Spinal cord (tissue), 10 donors: ENCODE data around the gene HOXA10. TPM values are rescaled to one million over a fixed set of nuclear protein-coding genes. Genes with fewer than 3 reads are reported as not detected.

Experiments
- DNase-seq, 6 donors: peaks; one replicate each; pipeline versions ENCODE4 v3.0.0 to v3.0.0-alpha.2; 2013 to 2015; ENCODE audit warnings: low spot score in 6 of 6, low read depth in 4 of 6
- H3K27ac ChIP-seq: one replicate; pipeline ENCODE4 v1.5.1; 2013; ENCODE audit warnings: low read depth, low read length, control low read depth
- H3K27me3 ChIP-seq: one replicate; pipeline ENCODE4 v1.6.1; 2013; ENCODE audit warnings: low read length; ENCODE audit not compliant: control insufficient read depth, insufficient read depth
- H3K36me3 ChIP-seq: one replicate; pipeline ENCODE4 v1.6.1; 2013; ENCODE audit warnings: low read length; ENCODE audit not compliant: control insufficient read depth, insufficient read depth
- H3K4me1 ChIP-seq: one replicate; pipeline ENCODE4 v1.6.1; 2013; ENCODE audit warnings: low read length; ENCODE audit not compliant: control insufficient read depth, insufficient read depth
- H3K4me3 ChIP-seq: one replicate; pipeline ENCODE4 v1.5.1; 2013; ENCODE audit warnings: low read depth, low read length, control low read depth
- H3K9me3 ChIP-seq: one replicate; pipeline ENCODE4 v1.6.1; 2013; ENCODE audit warnings: low read length; ENCODE audit not compliant: control insufficient read depth, insufficient read depth
- WGBS: methylation state at CpG from one replicate; pipeline ENCODE4 v1.1.5; 2013; ENCODE audit warnings: missing lambda C conversion rate; ENCODE audit not compliant: insufficient coverage; 5-methylcytosine and 5-hydroxymethylcytosine counted together
- polyA plus RNA-seq, 2 donors: library from polyadenylated mRNA; unstranded; fragments of 120-200 nt; gene quantifications; one replicate each; pipeline ENCODE4 v1.2.1, GENCODE V29; 2013; ENCODE audit not compliant: insufficient read length in 2 of 2
- total RNA-seq, 2 donors: library from RNA; depleted of rRNA in 1 of 2; stranded (reverse); fragments of 120-200 nt in 1 of 2; fragments of >200 nt in 1 of 2; gene quantifications; one replicate each; pipeline versions ENCODE4 v1.2.3 to v1.2.4, GENCODE V29; 2013 to 2014
- donor health status: healthy.

HOXA10 gene
- total and polyA plus RNA-seq, 4 donors, result 0.22 to 14.0 (median 0.78) TPM

DNA sequence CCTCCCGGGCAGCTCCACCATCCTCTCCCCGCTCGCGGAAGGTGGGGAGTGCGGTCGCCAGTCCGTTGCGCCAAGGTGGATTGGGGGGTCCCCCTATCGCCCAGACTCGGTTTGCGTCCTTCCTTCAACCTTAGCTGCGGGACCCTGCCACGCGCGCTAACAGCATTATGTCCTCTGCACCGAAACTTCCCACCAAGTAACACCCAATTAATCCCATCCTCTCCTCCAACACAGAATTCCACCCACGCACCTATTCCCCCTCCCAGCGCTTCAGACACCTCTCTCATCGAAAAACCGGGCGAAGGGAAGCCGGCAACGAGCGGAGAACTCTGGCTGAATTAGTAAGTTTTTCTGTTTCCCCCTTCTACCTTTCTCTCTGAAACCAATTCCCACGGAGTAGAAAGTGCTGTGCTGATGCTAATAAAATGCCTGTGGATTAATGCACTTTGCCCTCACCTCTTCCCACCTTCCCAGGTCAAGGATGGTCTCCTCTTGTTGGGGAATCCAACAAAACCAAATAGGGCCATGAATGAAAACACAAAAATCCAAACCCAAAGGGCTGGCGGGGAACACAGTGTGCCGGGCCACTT is 22.7 kb downstream of the HOXA10 start:
- Histone ChIP-seq H3K36me3 (peaks cover 23% of the 10 kb centered on the region), H3K9me3 (no peaks in the 10 kb centered on the region), H3K4me1 (peaks cover 78% of the 10 kb centered on the region), H3K27ac (peak overlapping the region; percentile 99), H3K4me3 (peak overlapping the region; percentile 91), H3K27me3 (peaks cover 4% of the 10 kb centered on the region)
- WGBS, result under 1% methylated on average over 20 of the region's 27 CpGs
- DNase-seq, result no peak

DNA sequence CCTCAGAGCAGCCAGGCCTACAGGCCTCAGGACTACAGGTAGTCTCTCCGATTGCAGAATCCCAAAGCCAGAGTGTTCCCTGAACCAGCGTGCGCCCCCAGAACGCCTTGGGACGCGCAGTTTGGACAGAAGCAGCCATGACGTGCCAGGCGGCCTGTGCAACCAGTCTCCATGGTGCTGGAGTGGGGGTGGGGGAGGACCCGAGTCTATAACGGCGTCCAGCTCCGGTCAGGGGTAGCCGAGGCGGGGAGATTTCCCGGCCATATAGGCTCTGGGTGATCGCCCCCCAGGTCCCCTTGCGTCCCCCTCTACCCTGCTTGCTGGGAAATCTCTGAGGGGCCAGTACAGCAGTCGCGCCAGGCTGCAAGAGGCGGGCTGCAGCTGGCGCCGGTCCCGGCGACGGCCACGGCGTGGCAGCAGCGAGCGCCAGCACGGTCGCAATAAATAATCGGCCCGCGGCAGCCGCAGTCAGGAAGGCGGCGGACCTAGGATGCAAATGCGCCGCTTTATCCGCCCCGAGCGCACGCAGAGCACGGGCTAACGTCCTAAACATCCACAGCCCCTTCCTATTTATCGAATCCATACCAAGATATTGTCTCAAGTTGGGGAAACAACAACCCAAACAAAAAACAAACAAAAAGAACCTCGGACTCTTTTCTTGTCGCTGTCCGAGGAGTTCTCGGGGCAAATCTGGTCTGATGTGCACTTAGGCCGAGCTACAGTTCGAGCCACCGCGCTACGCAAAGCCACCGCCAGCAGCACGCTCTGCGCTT is 23.4 kb downstream of the HOXA10 start:
- Histone ChIP-seq H3K9me3 (no peaks in the 10 kb centered on the region), H3K4me3 (peak overlapping the region; percentile 91), H3K27me3 (peaks cover 4% of the 10 kb centered on the region), H3K36me3 (peaks cover 25% of the 10 kb centered on the region), H3K27ac (peak overlapping the region; percentile 99), H3K4me1 (peaks cover 80% of the 10 kb centered on the region)
- WGBS, result under 1% methylated on average over 57 of the region's 58 CpGs
- DNase-seq, result peak in 2 of 6 donors; percentile 94 to 95

DNA sequence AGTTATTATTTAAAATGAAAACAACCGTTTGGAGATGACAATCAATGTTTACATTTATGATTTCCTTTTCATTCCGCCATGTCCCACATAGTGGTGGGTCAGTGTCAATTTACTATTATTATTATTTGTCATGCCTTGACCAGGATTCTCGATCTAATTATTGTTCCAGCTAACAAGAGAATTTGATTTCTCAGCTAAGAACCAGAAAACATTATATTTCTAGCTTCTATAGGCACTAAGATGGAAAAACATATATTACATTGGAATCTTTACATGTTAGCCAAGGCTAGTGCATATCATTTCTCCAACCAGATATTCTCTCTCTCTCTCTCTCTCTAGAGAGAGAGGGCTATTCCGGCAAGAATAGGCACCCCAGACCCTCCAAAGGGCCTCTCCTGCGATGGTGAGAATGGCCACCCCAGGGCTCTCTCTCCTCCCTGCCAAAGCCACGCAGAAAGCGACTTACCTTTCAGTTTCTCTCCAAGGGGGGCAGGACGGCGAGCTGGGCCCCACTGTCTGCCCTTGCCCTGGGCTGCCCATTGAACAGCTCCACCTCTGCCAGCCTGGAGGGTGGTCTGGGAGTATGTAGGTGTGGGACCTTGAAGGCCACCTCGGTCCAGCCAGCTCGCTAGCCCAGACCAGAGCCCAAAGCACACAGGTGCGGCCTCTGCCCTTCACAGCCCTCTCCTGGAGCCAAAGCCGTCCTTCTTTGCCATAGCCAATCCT is 24.1 kb downstream of the HOXA10 start:
- Histone ChIP-seq H3K27ac (peak overlapping the region; percentile 99), H3K27me3 (peaks cover 4% of the 10 kb centered on the region), H3K4me3 (peak overlapping the region; percentile 91), H3K9me3 (no peaks in the 10 kb centered on the region), H3K4me1 (peaks cover 82% of the 10 kb centered on the region), H3K36me3 (peaks cover 30% of the 10 kb centered on the region)
- DNase-seq, result no peak
- 32% methylated on average over 7 of the region's 13 CpGs for WGBS

DNA sequence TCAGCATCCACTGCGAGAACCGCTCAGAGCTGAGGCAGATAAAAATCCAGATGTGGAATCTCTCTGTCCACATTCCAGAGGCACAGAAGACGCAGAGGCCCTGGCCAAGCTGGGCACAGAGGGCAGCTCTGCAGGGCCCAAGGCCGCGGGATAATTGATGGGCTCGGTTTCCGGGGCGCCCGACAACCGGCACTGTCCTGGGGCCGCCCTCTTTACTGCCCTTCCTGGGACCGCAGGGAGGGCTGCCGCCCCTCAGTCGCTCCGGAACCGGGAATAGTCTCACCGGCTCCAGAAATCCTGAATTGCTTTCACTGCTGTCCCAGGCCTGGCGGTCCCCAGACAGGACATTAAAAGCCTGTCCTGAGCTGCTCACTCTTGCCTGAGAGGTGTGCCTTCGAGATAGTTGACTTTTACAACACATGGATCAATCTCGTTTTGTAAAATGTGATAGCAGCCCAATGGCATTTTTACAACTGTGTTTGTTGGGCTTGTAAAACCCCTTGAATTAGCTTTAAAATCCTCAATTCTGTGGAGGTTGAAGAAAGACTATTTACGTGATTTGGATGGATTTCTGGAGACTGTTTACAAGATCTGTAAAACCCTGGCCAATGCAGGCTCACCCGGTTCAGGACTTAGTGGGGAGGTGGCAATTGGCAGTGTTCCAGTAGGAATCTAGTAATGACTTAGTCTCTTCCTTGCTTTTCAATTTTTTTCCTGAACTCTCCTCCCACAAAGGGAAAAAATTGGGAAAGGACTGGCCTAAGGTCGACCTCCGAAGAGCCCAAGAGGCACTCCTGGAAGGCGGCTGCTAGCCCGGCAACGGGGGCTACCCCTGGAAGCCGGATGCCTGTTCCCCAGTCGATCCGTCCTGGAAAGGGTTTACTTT is 25.1 kb downstream of the HOXA10 start:
- Histone ChIP-seq H3K4me1 (peaks cover 81% of the 10 kb centered on the region), H3K9me3 (no peaks in the 10 kb centered on the region), H3K36me3 (peaks cover 30% of the 10 kb centered on the region), H3K27ac (peak overlapping the region; percentile 99), H3K27me3 (peaks cover 4% of the 10 kb centered on the region), H3K4me3 (peak overlapping the region; percentile 91)
- peak in 2 of 6 donors; percentile 69 to 84 for DNase-seq
- 16% methylated on average over 29 of the region's 30 CpGs for WGBS

DNA sequence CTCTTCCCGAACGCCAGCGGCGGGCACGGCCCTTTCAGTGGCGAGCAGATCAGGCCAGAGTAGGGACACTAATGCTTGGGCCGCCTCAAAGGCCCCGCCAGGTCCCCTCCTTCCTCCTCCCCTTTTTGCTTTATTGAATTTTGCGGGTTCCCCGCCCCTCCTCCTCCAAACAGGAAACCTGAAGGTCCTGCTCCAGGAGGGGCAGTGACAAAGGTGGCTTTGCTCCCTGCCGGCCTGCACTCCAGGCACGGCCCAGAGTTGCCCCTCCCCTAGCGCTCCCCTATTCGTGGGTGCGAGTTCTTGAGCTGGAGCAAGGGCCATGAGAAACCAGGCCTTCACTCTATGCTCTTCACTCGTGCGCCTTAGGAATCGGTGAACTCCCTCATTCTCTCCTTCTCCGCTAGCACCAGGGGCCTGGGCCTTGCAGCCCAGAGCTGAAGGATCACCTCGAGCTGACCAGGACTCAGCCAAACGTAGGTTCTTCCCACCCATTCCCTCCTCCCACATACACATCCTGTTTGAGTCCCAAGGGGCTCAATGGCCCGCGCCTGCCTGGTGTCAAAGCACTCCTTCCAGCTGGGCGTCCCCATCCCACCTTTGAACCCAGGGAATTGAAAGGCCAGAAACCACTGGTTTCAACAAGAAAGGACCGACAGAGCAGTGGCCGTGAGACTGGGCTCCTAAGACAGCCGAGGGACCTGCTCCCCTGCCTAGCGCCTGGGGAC is 25.9 kb downstream of the HOXA10 start:
- H3K27me3 ChIP-seq, result peaks cover 4% of the 10 kb centered on the region
- peak overlapping the region; percentile 99 for H3K27ac ChIP-seq
- WGBS, result 8% methylated on average over 28 of the region's 28 CpGs
- DNase-seq, result no peak
- peaks cover 35% of the 10 kb centered on the region for H3K36me3 ChIP-seq
- H3K4me3 ChIP-seq, result peak overlapping the region; percentile 91
- no peaks in the 10 kb centered on the region for H3K9me3 ChIP-seq
- peaks cover 80% of the 10 kb centered on the region for H3K4me1 ChIP-seq

DNA sequence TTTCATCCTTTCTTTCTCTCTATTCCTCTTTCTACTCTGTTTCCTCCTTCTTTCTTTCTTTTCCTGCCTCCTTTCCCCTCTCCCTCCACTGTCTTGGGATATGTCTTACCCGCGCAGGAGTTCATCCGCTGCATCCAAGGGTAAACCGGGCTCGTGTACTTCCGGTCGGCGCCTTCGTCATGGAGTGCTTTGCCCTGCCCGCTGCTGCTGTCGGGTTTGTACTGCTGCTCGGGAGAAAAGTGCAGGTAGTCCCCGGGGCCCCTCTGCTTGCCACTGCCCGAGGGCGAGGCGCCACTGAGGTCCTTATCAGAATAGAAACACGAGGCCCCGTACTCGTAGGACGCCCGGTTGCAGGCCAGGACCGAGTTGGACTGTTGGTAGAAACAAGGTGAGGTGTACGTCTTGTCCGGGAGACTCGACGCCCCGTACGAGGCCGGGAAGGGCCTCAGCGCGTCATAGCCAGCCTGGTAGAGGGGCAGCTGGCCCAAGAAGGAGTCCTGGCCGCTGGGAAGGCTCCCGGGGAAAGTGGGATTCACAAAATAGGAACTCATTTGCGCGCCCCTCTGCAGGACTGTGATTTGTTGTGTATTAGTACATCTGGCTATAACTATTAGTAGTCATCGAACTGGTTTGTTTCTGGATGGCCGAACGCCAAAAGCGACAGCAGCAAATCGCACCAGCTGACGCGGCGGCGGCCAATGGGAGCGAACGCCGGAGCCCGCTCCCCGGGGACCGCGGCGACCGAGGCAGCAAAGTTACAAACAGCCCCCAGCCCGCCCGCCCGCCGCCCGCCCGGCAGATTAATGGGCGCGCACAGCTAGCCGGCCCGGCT is 26.7 kb downstream of the HOXA10 start, which contains the start of gene HOXA6:
HOXA6 (minus strand) TSS at position 576 of the 832 bp plus-strand sequence; CDS start at position 551, 25 bp downstream.
- H3K9me3 ChIP-seq, result no peaks in the 10 kb centered on the region
- peaks cover 4% of the 10 kb centered on the region for H3K27me3 ChIP-seq
- 10% methylated on average over 63 of the region's 63 CpGs for WGBS
- H3K27ac ChIP-seq, result peak within 1 kb of the TSS; percentile 99
- DNase-seq, result peak in 2 of 6 donors; percentile 87 to 96
- peaks cover 77% of the 10 kb centered on the region for H3K4me1 ChIP-seq
- peaks cover 42% of the 10 kb centered on the region for H3K36me3 ChIP-seq
- peak within 1 kb of the TSS; percentile 91 for H3K4me3 ChIP-seq

DNA sequence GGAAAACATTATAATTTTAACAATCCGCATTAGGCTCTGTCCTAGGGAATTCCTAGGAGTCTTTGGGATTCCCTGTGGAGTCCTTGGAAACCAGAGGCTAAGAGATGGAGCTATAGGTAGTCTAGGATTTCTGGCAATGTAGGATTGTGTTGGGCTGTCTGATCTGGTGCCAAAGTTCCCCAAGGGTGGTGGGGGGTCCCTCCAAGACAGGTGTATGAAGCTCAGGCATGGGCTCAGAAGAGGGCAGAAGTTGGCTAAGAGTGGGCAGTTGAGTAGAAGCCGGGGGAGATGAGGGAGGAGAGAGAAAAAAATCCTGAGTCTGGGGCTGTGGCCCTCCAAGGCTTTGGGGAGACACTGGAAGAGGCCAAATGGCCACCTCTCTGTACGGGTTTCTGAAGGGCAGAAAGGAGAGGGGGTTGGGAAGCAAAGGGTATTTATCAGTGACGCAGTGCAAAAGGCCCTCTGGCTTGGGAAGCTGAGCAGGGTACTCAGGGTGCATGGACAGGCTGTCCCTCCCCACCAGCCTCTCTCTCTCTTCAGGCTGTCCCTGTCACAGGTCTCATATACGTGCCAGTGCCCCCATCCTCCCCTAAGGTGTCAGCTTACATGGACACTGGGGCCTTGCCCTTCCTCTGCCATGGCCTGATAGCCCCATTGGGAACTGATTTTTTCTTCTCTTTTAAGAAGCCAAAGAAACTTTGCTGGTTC is 27.5 kb downstream of the HOXA10 start:
- 45% methylated on average over 4 of the region's 5 CpGs for WGBS
- peaks cover 77% of the 10 kb centered on the region for H3K4me1 ChIP-seq
- peak overlapping the region; percentile 91 for H3K4me3 ChIP-seq
- H3K27ac ChIP-seq, result peak overlapping the region; percentile 99
- H3K27me3 ChIP-seq, result peaks cover 6% of the 10 kb centered on the region
- H3K9me3 ChIP-seq, result no peaks in the 10 kb centered on the region
- H3K36me3 ChIP-seq, result peaks cover 49% of the 10 kb centered on the region
- no peak for DNase-seq
